Activated T-helper 1 cell treated with anti-CD3 and anti-CD28 coated beads, Interleukin-12 subunit alpha, Interleukin-12 subunit beta, Interleukin-2, Interleukin-4 antibody, amounts not matched to agents 30 ng/mL and 10 ng/mL and 1 ng/mL, durations not matched to agents 14 hours and 24 hours and 36 hours (primary cell): ENCODE data around the gene SPC24. TPM values are rescaled to one million over a fixed set of nuclear protein-coding genes. Genes with fewer than 3 reads are reported as not detected.

Source experiments
- DNase-seq: peaks from one replicate; pipeline ENCODE4 v3.0.0; 2021; ENCODE audit warnings: low spot score
- H3K27ac Mint-ChIP-seq: one replicate; pipeline ENCODE4 v1.8.0; 2021; ENCODE audit warnings: mild to moderate bottlenecking, mixed read lengths
- H3K27me3 Mint-ChIP-seq: one replicate; pipeline ENCODE4 v1.8.0; 2022; ENCODE audit warnings: mild to moderate bottlenecking, moderate library complexity, mixed read lengths; ENCODE audit not compliant: insufficient read depth
- H3K36me3 Mint-ChIP-seq: one replicate; pipeline ENCODE4 v1.8.0; 2021; ENCODE audit warnings: low read depth, mixed read lengths
- H3K4me1 Mint-ChIP-seq: one replicate; pipeline ENCODE4 v1.8.0; 2021; ENCODE audit warnings: low read depth, mixed read lengths
- H3K4me3 Mint-ChIP-seq: one replicate; pipeline ENCODE4 v1.8.0; 2021; ENCODE audit warnings: mild to moderate bottlenecking, moderate library complexity, mixed read lengths
- H3K9me3 Mint-ChIP-seq: one replicate; pipeline ENCODE4 v1.8.0; 2021; ENCODE audit warnings: mixed read lengths
- intact Hi-C: fragments of 100-400 bp; cut with micrococcal nuclease; formaldehyde crosslinking; loops from one replicate; pipeline ENCODE4 v1.15.1; 2024
- total RNA-seq: library from RNA; stranded (reverse); gene quantifications from 2 replicates; pipeline ENCODE4 v1.2.3, GENCODE V29; 2022

Gene SPC24
- total RNA-seq, 1 donor from 2014 or later: 30.3 TPM

GRCh38 chr19:11197291-11198174 lies 42.0 kb upstream of the SPC24 start, which contains the start of gene KANK2:
KANK2 (minus strand) TSS chr19:11197545; CDS start chr19:11194511, 3,034 bp downstream.
- Mint-ChIP-seq H3K4me1 (no peaks in the 10 kb centered on the region), H3K27ac (no peak within 1 kb of the TSS), H3K36me3 (no peaks in the 10 kb centered on the region), H3K4me3 (peak within 1 kb of the TSS; percentile 75), H3K9me3 (no peaks in the 10 kb centered on the region), H3K27me3 (peaks cover 21% of the 10 kb centered on the region)
- DNase-seq: peak; percentile 67
- intact Hi-C loops: loop anchor here (2.0 to 5.0 kb wide), 3 partner anchors 40 to 185 kb away; partner anchors contain the start of gene SPC24

GRCh38 chr19:11196406-11197287 lies 41.1 kb upstream of the SPC24 start:
- no peak for DNase-seq
- Mint-ChIP-seq H3K27me3 (peaks cover 21% of the 10 kb centered on the region), H3K4me3 (peak overlapping the region; percentile 70), H3K27ac (no peak overlapping the region), H3K9me3 (no peaks in the 10 kb centered on the region), H3K36me3 (no peaks in the 10 kb centered on the region), H3K4me1 (no peaks in the 10 kb centered on the region)
- intact Hi-C loops: loop anchor here (2.0 to 5.0 kb wide), 3 partner anchors 39 to 186 kb away; partner anchors contain the start of gene SPC24

DNA sequence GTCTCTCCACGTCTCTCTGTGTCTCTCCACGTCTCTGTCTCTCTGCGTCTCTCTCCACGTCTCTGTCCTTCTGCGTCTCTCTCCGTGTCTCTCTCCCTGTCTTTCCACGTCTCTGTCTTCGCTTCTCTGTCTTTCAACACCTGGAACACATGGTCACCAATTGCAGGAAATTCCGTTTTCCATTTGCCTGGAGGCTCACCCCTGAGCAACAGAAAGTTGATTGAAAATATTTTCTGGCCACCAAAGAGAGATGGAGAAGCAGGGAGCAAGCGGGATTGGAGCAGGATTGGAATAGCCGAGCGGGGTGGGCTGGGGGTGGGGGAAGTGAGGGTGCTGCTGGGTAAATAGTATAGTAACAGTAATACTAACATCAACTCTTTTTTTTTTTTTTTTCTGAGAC lies 40.1 kb upstream of the SPC24 start:
- no peaks in the 10 kb centered on the region for H3K4me1 Mint-ChIP-seq
- H3K4me3 Mint-ChIP-seq: peak overlapping the region; percentile 55
- no peaks in the 10 kb centered on the region for H3K36me3 Mint-ChIP-seq
- DNase-seq: no peak
- intact Hi-C loops: loop anchor here (2.0 to 5.0 kb wide), 3 partner anchors 38 to 187 kb away; partner anchors contain the start of gene SPC24
- peaks cover 21% of the 10 kb centered on the region for H3K27me3 Mint-ChIP-seq
- H3K9me3 Mint-ChIP-seq: no peaks in the 10 kb centered on the region
- H3K27ac Mint-ChIP-seq: no peak overlapping the region

DNA sequence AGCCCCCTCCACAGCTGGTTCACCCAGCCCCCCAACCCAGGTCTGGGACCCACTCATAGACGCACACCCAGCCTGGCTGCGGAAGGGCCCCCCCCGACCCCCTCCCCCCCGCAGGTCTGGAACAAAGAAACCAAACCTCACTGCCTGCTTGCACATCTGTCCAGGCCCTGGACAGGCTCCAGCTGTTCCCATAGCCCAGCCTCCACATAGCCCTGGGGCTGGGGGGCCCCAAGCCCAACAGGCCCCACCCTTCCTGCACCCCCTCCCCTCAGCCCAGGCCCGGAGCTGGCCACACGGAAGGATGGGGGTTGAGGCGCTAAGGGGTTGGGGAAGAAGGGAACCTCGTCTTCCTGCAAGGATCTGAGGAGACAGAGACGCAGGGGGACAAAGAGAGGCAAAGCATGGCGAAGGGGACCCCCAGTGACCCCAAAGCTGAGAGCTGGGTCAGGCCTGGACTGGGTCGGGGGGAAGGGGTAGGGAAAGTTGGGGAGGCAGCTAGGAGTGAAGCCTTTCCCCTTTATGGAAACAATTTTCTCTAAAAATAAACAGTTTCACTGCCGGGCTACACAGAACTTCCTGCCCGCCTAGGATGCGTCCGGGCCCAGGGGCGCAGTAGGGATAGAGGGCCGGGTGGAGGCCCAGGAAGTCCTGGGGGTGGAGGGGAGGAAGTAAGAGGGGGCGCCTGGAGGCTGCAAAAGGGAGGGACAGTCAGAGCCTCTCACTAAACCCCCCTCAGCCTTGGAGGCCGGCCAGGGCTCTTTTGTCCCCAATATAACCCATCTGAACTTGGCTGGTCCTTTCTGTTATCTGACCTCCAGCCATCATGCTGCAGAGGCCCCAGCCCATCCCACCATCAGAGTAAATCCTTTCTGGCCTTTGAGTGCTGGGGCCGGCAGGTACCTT lies 39.3 kb upstream of the SPC24 start:
- peaks cover 21% of the 10 kb centered on the region for H3K27me3 Mint-ChIP-seq
- intact Hi-C loops: loop anchor here (5.0 kb wide), 2 partner anchors 38 to 47 kb away; partner anchors contain the start of gene SPC24
- H3K9me3 Mint-ChIP-seq: no peaks in the 10 kb centered on the region
- no peak overlapping the region for H3K27ac Mint-ChIP-seq
- no peak overlapping the region for H3K4me3 Mint-ChIP-seq
- no peaks in the 10 kb centered on the region for H3K36me3 Mint-ChIP-seq
- DNase-seq: no peak
- H3K4me1 Mint-ChIP-seq: no peaks in the 10 kb centered on the region

DNA sequence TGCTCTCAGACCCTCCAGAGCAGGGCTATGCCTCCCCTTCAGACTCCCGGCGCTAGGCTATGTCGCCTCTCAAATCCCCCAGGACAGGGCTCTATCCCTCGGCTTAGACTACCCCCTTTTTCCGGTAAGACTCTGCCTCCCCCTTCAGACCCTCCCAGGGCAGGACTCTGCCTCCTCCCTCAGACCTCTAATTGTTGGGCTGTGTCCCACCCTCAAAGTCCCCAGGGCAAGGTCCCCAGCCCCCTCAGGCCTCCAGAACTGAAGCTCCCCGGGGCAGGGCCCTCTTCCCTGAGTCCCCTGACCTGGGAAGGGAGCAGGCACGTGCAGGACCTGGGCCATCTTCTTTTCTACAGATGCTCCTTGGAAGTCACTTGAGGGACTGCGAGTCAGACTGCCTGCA lies 38.6 kb upstream of the SPC24 start:
- no peaks in the 10 kb centered on the region for H3K36me3 Mint-ChIP-seq
- H3K27ac Mint-ChIP-seq: no peak overlapping the region

GRCh38 chr19:11192957-11193939 lies 37.7 kb upstream of the SPC24 start:
- H3K27ac Mint-ChIP-seq: no peak overlapping the region
- intact Hi-C loops: no loop called here
- no peaks in the 10 kb centered on the region for H3K36me3 Mint-ChIP-seq
- H3K27me3 Mint-ChIP-seq: peaks cover 15% of the 10 kb centered on the region
- no peak overlapping the region for H3K4me3 Mint-ChIP-seq
- no peaks in the 10 kb centered on the region for H3K9me3 Mint-ChIP-seq
- DNase-seq: no peak
- H3K4me1 Mint-ChIP-seq: no peaks in the 10 kb centered on the region

More for the DNA sequence above, 38.6 kb upstream of the SPC24 start:
- Mint-ChIP-seq H3K27me3 (peaks cover 18% of the 10 kb centered on the region), H3K4me1 (no peaks in the 10 kb centered on the region), H3K4me3 (no peak overlapping the region), H3K9me3 (no peaks in the 10 kb centered on the region)
- intact Hi-C loops: no loop called here
- DNase-seq: no peak

GRCh38 chr19:11191934-11192333 lies 36.4 kb upstream of the SPC24 start:
- H3K4me1 Mint-ChIP-seq: no peaks in the 10 kb centered on the region
- H3K9me3 Mint-ChIP-seq: no peaks in the 10 kb centered on the region
- H3K27me3 Mint-ChIP-seq: peaks cover 14% of the 10 kb centered on the region
- no peak overlapping the region for H3K4me3 Mint-ChIP-seq
- intact Hi-C loops: no loop called here
- H3K36me3 Mint-ChIP-seq: no peaks in the 10 kb centered on the region
- H3K27ac Mint-ChIP-seq: no peak overlapping the region
- no peak for DNase-seq

DNA sequence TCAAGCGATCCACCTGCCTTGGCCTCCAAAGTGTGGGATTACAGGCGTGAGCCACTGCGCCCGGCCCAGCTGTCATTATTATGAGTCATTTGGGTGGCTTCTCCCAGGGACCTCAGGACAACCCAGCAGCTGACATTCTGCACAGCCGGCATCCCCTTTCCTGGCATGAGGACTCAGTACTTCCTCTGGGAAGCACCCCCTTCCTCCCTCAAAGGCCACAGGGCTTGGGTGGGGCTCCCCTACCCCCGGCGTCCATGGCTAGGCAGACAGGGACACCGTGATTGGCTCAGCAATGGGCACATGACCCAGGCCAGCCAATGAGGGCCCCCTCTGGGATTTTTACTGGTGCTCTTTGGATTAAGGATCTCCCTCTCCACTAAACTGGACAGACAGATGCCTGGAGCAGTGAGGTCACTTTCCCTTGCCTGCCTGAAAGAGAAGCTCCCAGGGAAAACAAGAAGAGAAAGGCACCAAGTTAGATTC lies 35.7 kb upstream of the SPC24 start:
- intact Hi-C loops: no loop called here
- no peak overlapping the region for H3K4me3 Mint-ChIP-seq
- DNase-seq: no peak
- no peak overlapping the region for H3K27ac Mint-ChIP-seq
- H3K4me1 Mint-ChIP-seq: no peaks in the 10 kb centered on the region
- no peaks in the 10 kb centered on the region for H3K36me3 Mint-ChIP-seq
- no peaks in the 10 kb centered on the region for H3K9me3 Mint-ChIP-seq
- peaks cover 11% of the 10 kb centered on the region for H3K27me3 Mint-ChIP-seq

- no peaks in the 10 kb centered on the region for H3K36me3 Mint-ChIP-seq
- no peak overlapping the region for H3K27ac Mint-ChIP-seq
- H3K27me3 Mint-ChIP-seq: peaks cover 4% of the 10 kb centered on the region
- H3K9me3 Mint-ChIP-seq: no peaks in the 10 kb centered on the region
- H3K4me3 Mint-ChIP-seq: no peak overlapping the region
- no peaks in the 10 kb centered on the region for H3K4me1 Mint-ChIP-seq
- DNase-seq: no peak
- intact Hi-C loops: no loop called here
Observed at GRCh38 chr19:11190501-11190900, 34.9 kb upstream of the SPC24 start.

- no peak for DNase-seq
- no peaks in the 10 kb centered on the region for H3K36me3 Mint-ChIP-seq
- intact Hi-C loops: no loop called here
- H3K27me3 Mint-ChIP-seq: peaks cover 7% of the 10 kb centered on the region
- no peak overlapping the region for H3K4me3 Mint-ChIP-seq
- no peaks in the 10 kb centered on the region for H3K4me1 Mint-ChIP-seq
- no peaks in the 10 kb centered on the region for H3K9me3 Mint-ChIP-seq
- no peak overlapping the region for H3K27ac Mint-ChIP-seq
Observed at GRCh38 chr19:11187441-11187840, 31.9 kb upstream of the SPC24 start.

- H3K27ac Mint-ChIP-seq: no peak overlapping the region
- H3K27me3 Mint-ChIP-seq: peaks cover 7% of the 10 kb centered on the region
- no peaks in the 10 kb centered on the region for H3K36me3 Mint-ChIP-seq
- H3K4me3 Mint-ChIP-seq: no peak overlapping the region
- no peaks in the 10 kb centered on the region for H3K4me1 Mint-ChIP-seq
- H3K9me3 Mint-ChIP-seq: no peaks in the 10 kb centered on the region
- DNase-seq: no peak
- intact Hi-C loops: no loop called here
Observed at GRCh38 chr19:11182994-11183393, 27.4 kb upstream of the SPC24 start.
